ENCODE results near the gene DUSP1. TPM values are rescaled to one million over a fixed set of nuclear protein-coding genes. Genes with fewer than 3 reads are reported as not detected.
"Not testable (repeated sequence)": the region's sequence is repeated elsewhere in the genome, so short reads cannot be mapped to it uniquely, and the experiment has no call there.

The DUSP1 gene
- total and polyA plus RNA-seq, 7 donors, result 81.8 to 287 (median 141) TPM

- no peak for TF ChIP-seq CTCF (IDR thresholded peaks at IDR 0.05)
- DNase-seq, result peak in 1 of 2 donors; percentile 71
Measured at GRCh38 chr5:172791286-172791685, 20.3 kb upstream of the DUSP1 start.

GRCh38 chr5:172790496-172790889, 19.5 kb upstream of the DUSP1 start:
- no peak for DNase-seq
- H3K36me3 ChIP-seq (ENCODE audit: insufficient read depth in 1 of 2, low read depth in 1 of 2), result no peaks in the 10 kb centered on the region
- no peak overlapping the region for H3K4me3 ChIP-seq
- no peaks in the 10 kb centered on the region for H3K27me3 ChIP-seq (ENCODE audit: insufficient read depth in 3 of 3, low read length in 2 of 3)
- WGBS, 3 donors, result 69 to 83% (median 75%) methylated on average over 5 of the region's 5 CpGs
- H3K27ac ChIP-seq, result peak overlapping the region; percentile 77
- intact Hi-C loops (cut with DNase I), result loop anchor here (5.0 to 10.0 kb wide), 2 partner anchors 72 to 74 kb away; no protein-coding TSS in a partner anchor
- no peak for ATAC-seq
- no peak for TF ChIP-seq CTCF (IDR thresholded peaks at IDR 0.05)
- peaks cover 65% of the 10 kb centered on the region for H3K4me1 ChIP-seq
- H3K9me3 ChIP-seq, result no peaks in the 10 kb centered on the region

More at GRCh38 chr5:172791286-172791685, 20.3 kb upstream of the DUSP1 start:
- Histone ChIP-seq H3K36me3 (ENCODE audit: insufficient read depth in 1 of 2, low read depth in 1 of 2) (no peaks in the 10 kb centered on the region), H3K27me3 (ENCODE audit: insufficient read depth in 3 of 3, low read length in 2 of 3) (no peaks in the 10 kb centered on the region), H3K4me1 (peaks cover 68% of the 10 kb centered on the region), H3K4me3 (no peak overlapping the region), H3K27ac (peak overlapping the region; percentile 77), H3K9me3 (no peaks in the 10 kb centered on the region)
- 28 to 53% (median 43%) methylated on average over 6 of the region's 6 CpGs for WGBS, 3 donors
- intact Hi-C loops (cut with DNase I), result loop anchor here (5.0 to 10.0 kb wide), 2 partner anchors 71 to 74 kb away; no protein-coding TSS in a partner anchor
- ATAC-seq, result peak in 3 of 4 donors; percentile 37 to 45 (median 44)

GRCh38 chr5:172789687-172790495, 18.9 kb upstream of the DUSP1 start:
- Histone ChIP-seq H3K4me1 (peaks cover 64% of the 10 kb centered on the region), H3K27ac (peak overlapping the region; percentile 74), H3K4me3 (no peak overlapping the region), H3K36me3 (ENCODE audit: insufficient read depth in 1 of 2, low read depth in 1 of 2) (no peaks in the 10 kb centered on the region), H3K9me3 (no peaks in the 10 kb centered on the region), H3K27me3 (ENCODE audit: insufficient read depth in 3 of 3, low read length in 2 of 3) (no peaks in the 10 kb centered on the region)
- TF ChIP-seq CTCF (IDR thresholded peaks at IDR 0.05), result no peak
- ATAC-seq, result no peak
- intact Hi-C loops (cut with DNase I), result loop anchor here (5.0 to 10.0 kb wide), 3 partner anchors 42 to 75 kb away; partner anchors contain the start of gene ERGIC1 (in 1 of the 2)
- WGBS, 3 donors, result 60 to 75% (median 68%) methylated on average over 9 of the region's 9 CpGs
- no peak for DNase-seq

- TF ChIP-seq CTCF (IDR thresholded peaks at IDR 0.05), result no peak
- Histone ChIP-seq H3K27me3 (ENCODE audit: insufficient read depth in 3 of 3, low read length in 2 of 3) (no peaks in the 10 kb centered on the region), H3K4me3 (peak overlapping the region; percentile 22), H3K4me1 (peaks cover 61% of the 10 kb centered on the region), H3K27ac (peak overlapping the region; percentile 74), H3K9me3 (no peaks in the 10 kb centered on the region), H3K36me3 (ENCODE audit: insufficient read depth in 1 of 2, low read depth in 1 of 2) (no peaks in the 10 kb centered on the region)
- 51 to 66% (median 62%) methylated on average over 21 of the region's 21 CpGs for WGBS, 3 donors
- intact Hi-C loops (cut with DNase I), result loop anchor here in 1 of 2 donors (5.0 kb wide), 1 partner anchor 43 kb away; the partner anchor contains the start of gene ERGIC1
- DNase-seq (peak in 1 of 2 donors; percentile 83), ATAC-seq (peak in 2 of 4 donors; percentile 22 to 36)
Measured at GRCh38 chr5:172788771-172789686, 18.0 kb upstream of the DUSP1 start.

GRCh38 chr5:172787538-172787937, 16.5 kb upstream of the DUSP1 start:
- intact Hi-C loops (cut with DNase I), result loop anchor here in 1 of 2 donors (5.0 kb wide), 1 partner anchor 45 kb away; the partner anchor contains the start of gene ERGIC1
- DNase-seq; H3K27ac ChIP-seq; H3K36me3 ChIP-seq (ENCODE audit: insufficient read depth in 1 of 2, low read depth in 1 of 2); H3K27me3 ChIP-seq (ENCODE audit: insufficient read depth in 3 of 3, low read length in 2 of 3); H3K9me3 ChIP-seq; H3K4me3 ChIP-seq; ATAC-seq: not testable (repeated sequence)
- 90 to 97% (median 92%) methylated on average over 3 of the region's 3 CpGs for WGBS, 3 donors
- peaks cover 49% of the 10 kb centered on the region for H3K4me1 ChIP-seq
